Measurements from ENCODE around the gene C4A.
"Not testable (repeated sequence)": the region's sequence is repeated elsewhere in the genome, so short reads cannot be mapped to it uniquely, and the experiment has no call there.

GRCh38 chr6:32004393-32004792, 22.5 kb downstream of the C4A start:
- TF ChIP-seq CTCF (IDR thresholded peaks at IDR 0.05; ENCODE audit: insufficient read depth, low read depth, low read length); EZH2 (IDR thresholded peaks at IDR 0.05; ENCODE audit: insufficient read depth, low read length): not testable (repeated sequence)

Data from astrocyte (in vitro differentiated cells and primary cell).